ENCODE results near the gene GPR132. TPM values are rescaled to one million over a fixed set of nuclear protein-coding genes. Genes with fewer than 3 reads are reported as not detected.

Gene GPR132
- polyA plus RNA-seq, 1 donor (not counting 4 experiments of a cell fraction or from before 2014, with no cell fraction given): not detected

- Histone ChIP-seq H2AFZ (ENCODE audit: control insufficient read depth, low read length) (no peak overlapping the region), H3K27ac (ENCODE audit: control insufficient read depth, insufficient read depth, low read length) (no peak overlapping the region), H4K20me1 (ENCODE audit: control insufficient read depth, extremely low read depth, insufficient read depth, low read length) (no peaks in the 10 kb centered on the region), H3K9me3 (ENCODE audit: control insufficient read depth, low read depth, low read length) (no peaks in the 10 kb centered on the region), H3K36me3 (ENCODE audit: control insufficient read depth in 2 of 2, extremely low read depth in 1 of 2, insufficient read depth in 2 of 2, low read length in 2 of 2) (no peaks in the 10 kb centered on the region), H3K79me2 (ENCODE audit: control insufficient read depth, insufficient read depth, low read length) (no peaks in the 10 kb centered on the region), H3K9me1 (ENCODE audit: control insufficient read depth, extremely low read depth, insufficient read depth, low read length) (no peaks in the 10 kb centered on the region), H3K4me2 (ENCODE audit: control insufficient read depth, extremely low read depth, insufficient read depth, low read depth, low read length) (no peak overlapping the region), H3K4me1 (ENCODE audit: control insufficient read depth, extremely low read depth, insufficient read depth, low read length) (peaks cover 45% of the 10 kb centered on the region), H3K4me3 (ENCODE audit: control insufficient read depth in 2 of 3, extremely low read depth in 1 of 3, insufficient read depth in 2 of 3, low read depth in 1 of 3, low read length in 3 of 3) (no peak overlapping the region), H3K9ac (ENCODE audit: control insufficient read depth, extremely low read depth, insufficient read depth, low read length) (no peak overlapping the region), H3K27me3 (ENCODE audit: control insufficient read depth, extremely low read depth, insufficient read depth, low read length) (peaks cover 10% of the 10 kb centered on the region)
- FAIRE-seq: peak; percentile 62
- no peak for DNase-seq (ENCODE audit: low read depth, low spot score)
- dilution Hi-C loops (cut with MboI; ENCODE audit: extremely low pct_ligation_motif_present, low sequenced_read_pairs): no loop called here
- TF ChIP-seq EZH2 (IDR thresholded peaks at IDR 0.05; ENCODE audit: low read length) (no peak), CTCF (optimal IDR thresholded peaks at IDR 0.05 in 1 of 3, IDR thresholded peaks at IDR 0.05 in 1 of 3, conservative IDR thresholded peaks at IDR 0.05 in 1 of 3; ENCODE audit: extremely low read depth in 1 of 3, insufficient read depth in 2 of 3, low read length in 3 of 3) (no peak)
These were observed 23.8 kb upstream of the GPR132 start for GRCh38 chr14:105088812-105089745.

- Histone ChIP-seq H3K9me1 (ENCODE audit: control insufficient read depth, extremely low read depth, insufficient read depth, low read length) (no peaks in the 10 kb centered on the region), H3K79me2 (ENCODE audit: control insufficient read depth, insufficient read depth, low read length) (no peaks in the 10 kb centered on the region), H3K27me3 (ENCODE audit: control insufficient read depth, extremely low read depth, insufficient read depth, low read length) (peaks cover 10% of the 10 kb centered on the region), H3K4me2 (ENCODE audit: control insufficient read depth, extremely low read depth, insufficient read depth, low read depth, low read length) (peak overlapping the region; percentile 74), H2AFZ (ENCODE audit: control insufficient read depth, low read length) (no peak overlapping the region), H3K9ac (ENCODE audit: control insufficient read depth, extremely low read depth, insufficient read depth, low read length) (peak overlapping the region; percentile 44), H3K36me3 (ENCODE audit: control insufficient read depth in 2 of 2, extremely low read depth in 1 of 2, insufficient read depth in 2 of 2, low read length in 2 of 2) (no peaks in the 10 kb centered on the region), H4K20me1 (ENCODE audit: control insufficient read depth, extremely low read depth, insufficient read depth, low read length) (no peaks in the 10 kb centered on the region), H3K9me3 (ENCODE audit: control insufficient read depth, low read depth, low read length) (no peaks in the 10 kb centered on the region), H3K4me3 (ENCODE audit: control insufficient read depth in 2 of 3, extremely low read depth in 1 of 3, insufficient read depth in 2 of 3, low read depth in 1 of 3, low read length in 3 of 3) (peak overlapping the region in 2 of 3 experiments; percentile 32 to 42), H3K27ac (ENCODE audit: control insufficient read depth, insufficient read depth, low read length) (peak overlapping the region; percentile 40), H3K4me1 (ENCODE audit: control insufficient read depth, extremely low read depth, insufficient read depth, low read length) (peaks cover 43% of the 10 kb centered on the region)
- no peak for TF ChIP-seq CTCF (optimal IDR thresholded peaks at IDR 0.05 in 1 of 3, IDR thresholded peaks at IDR 0.05 in 1 of 3, conservative IDR thresholded peaks at IDR 0.05 in 1 of 3; ENCODE audit: extremely low read depth in 1 of 3, insufficient read depth in 2 of 3, low read length in 3 of 3)
- no peak for TF ChIP-seq EZH2 (IDR thresholded peaks at IDR 0.05; ENCODE audit: low read length)
- dilution Hi-C loops (cut with MboI; ENCODE audit: extremely low pct_ligation_motif_present, low sequenced_read_pairs): no loop called here
- FAIRE-seq: peak; percentile 9
- no peak for DNase-seq (ENCODE audit: low read depth, low spot score)
These were observed 23.0 kb upstream of the GPR132 start for GRCh38 chr14:105087963-105088811.
